Measurements from ENCODE around the gene MRPS35.
A peak's percentile ranks its signal among the peaks of the same experiment; 100 is the strongest.

The MRPS35 gene

DNA sequence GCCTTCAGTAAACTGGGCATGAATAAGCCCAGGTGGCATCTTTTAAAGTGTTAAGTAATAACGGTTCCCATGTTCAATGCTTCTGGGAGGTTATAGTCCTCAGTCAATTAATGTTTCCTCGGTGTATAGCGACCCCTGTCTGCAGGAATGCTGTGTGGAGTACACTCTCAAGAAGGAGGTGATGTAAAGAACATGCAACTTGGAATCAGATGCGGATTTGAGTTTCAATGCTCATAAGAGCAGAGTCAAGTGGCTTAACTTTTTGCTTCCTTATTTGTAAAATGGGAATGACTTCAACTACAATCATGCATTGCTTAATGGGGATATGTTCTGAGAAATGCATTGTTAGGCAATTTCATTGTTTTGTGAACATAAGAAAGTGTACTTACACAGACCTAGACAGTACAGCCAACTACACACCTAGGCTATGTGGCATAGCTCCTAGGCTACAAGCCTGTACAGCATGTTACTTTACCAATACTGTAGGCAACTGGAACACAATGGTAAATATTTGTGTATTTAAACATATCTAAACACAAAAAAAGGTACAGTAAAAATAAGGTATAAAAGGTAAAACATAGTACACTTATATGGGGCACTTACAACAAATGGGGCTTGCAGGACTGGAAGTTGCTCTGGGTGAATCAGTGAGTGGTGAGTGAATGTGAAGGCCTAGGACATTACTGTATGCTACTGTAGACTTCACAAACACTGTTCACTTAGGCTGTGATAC lies 6.7 kb upstream of the MRPS35 start (continued):
- TF ChIP-seq ZNF366 (tag by site-specific recombination; conservative IDR thresholded peaks at IDR 0.05) (0 out of 2 replicates have a peak, but pooled peaks have one; percentile 29), ZBTB20 (tag by site-specific recombination; IDR thresholded peaks at IDR 0.05) (no peak), MEIS1 (CRISPR knock-in tag; IDR thresholded peaks at IDR 0.05; ENCODE audit: borderline replicate concordance) (no peak), ZNF423 (tag by site-specific recombination; IDR thresholded peaks at IDR 0.05) (no peak), ZNF701 (tag by site-specific recombination; IDR thresholded peaks at IDR 0.05) (no peak), ZNF530 (tag by site-specific recombination; IDR thresholded peaks at IDR 0.05; ENCODE audit: low read depth) (no peak), GLIS2 (tag by site-specific recombination; IDR thresholded peaks at IDR 0.05) (no peak), ZNF184 (tag by site-specific recombination; IDR thresholded peaks at IDR 0.05) (0 out of 2 replicates have a peak, but pooled peaks have one; percentile 29), WT1 (tag by site-specific recombination; IDR thresholded peaks at IDR 0.05) (no peak), ZNF214 (tag by site-specific recombination; IDR thresholded peaks at IDR 0.05; ENCODE audit: borderline replicate concordance) (no peak), ZSCAN30 (tag by site-specific recombination; IDR thresholded peaks at IDR 0.05) (peak; percentile 80; the same call in 1 of the 2 replicates), ZNF785 (tag by site-specific recombination; IDR thresholded peaks at IDR 0.05) (peak; percentile 89; the same call in 1 of the 2 replicates), BCL11A (tag by site-specific recombination; IDR thresholded peaks at IDR 0.05; ENCODE audit: low read depth) (no peak), ZNF324 (tag by site-specific recombination; IDR thresholded peaks at IDR 0.05) (peak; percentile 80; the same call in 1 of the 2 replicates), ZEB2 (tag by site-specific recombination; IDR thresholded peaks at IDR 0.05) (peak; percentile 75), ZNF501 (tag by site-specific recombination; IDR thresholded peaks at IDR 0.05) (no peak), ZBTB48 (tag by site-specific recombination; IDR thresholded peaks at IDR 0.05) (no peak), ZBTB17 (tag by site-specific recombination; IDR thresholded peaks at IDR 0.05) (no peak), ZNF610 (tag by site-specific recombination; IDR thresholded peaks at IDR 0.05; ENCODE audit: borderline replicate concordance) (no peak), ZNF138 (tag by site-specific recombination; IDR thresholded peaks at IDR 0.05; ENCODE audit: borderline replicate concordance) (no peak), ZNF660 (tag by site-specific recombination; IDR thresholded peaks at IDR 0.05) (peak; percentile 94), ZXDB (tag by site-specific recombination; IDR thresholded peaks at IDR 0.05) (no peak), ZNF658 (tag by site-specific recombination; IDR thresholded peaks at IDR 0.05) (no peak), KLF10 (tag by site-specific recombination; IDR thresholded peaks at IDR 0.05) (no peak), TCF7L2 (IDR thresholded peaks at IDR 0.05; ENCODE audit: borderline replicate concordance, low read depth, low read length) (no peak)
- TF ChIP-seq, protein P1, sequence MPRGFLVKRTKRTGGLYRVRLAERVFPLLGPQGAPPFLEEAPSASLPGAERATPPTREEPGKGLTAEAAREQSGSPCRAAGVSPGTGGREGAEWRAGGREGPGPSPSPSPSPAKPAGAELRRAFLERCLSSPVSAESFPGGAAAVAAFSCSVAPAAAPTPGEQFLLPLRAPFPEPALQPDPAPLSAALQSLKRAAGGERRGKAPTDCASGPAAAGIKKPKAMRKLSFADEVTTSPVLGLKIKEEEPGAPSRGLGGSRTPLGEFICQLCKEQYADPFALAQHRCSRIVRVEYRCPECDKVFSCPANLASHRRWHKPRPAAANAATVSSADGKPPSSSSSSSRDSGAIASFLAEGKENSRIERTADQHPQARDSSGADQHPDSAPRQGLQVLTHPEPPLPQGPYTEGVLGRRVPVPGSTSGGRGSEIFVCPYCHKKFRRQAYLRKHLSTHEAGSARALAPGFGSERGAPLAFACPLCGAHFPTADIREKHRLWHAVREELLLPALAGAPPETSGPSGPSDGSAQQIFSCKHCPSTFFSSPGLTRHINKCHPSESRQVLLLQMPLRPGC (tag by site-specific recombination; IDR thresholded peaks at IDR 0.05), result no peak
- TF ChIP-seq, protein P2, sequence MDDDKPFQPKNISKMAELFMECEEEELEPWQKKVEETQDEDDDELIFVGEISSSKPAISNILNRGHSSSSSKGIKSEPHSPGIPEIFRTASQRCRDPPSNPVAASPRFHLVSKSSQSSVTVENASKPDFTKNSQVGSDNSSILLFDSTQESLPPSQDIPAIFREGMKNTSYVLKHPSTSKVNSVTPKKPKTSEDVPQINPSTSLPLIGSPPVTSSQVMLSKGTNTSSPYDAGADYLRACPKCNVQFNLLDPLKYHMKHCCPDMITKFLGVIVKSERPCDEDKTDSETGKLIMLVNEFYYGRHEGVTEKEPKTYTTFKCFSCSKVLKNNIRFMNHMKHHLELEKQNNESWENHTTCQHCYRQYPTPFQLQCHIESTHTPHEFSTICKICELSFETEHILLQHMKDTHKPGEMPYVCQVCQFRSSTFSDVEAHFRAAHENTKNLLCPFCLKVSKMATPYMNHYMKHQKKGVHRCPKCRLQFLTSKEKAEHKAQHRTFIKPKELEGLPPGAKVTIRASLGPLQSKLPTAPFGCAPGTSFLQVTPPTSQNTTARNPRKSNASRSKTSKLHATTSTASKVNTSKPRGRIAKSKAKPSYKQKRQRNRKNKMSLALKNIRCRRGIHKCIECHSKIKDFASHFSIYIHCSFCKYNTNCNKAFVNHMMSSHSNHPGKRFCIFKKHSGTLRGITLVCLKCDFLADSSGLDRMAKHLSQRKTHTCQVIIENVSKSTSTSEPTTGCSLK (tag by site-specific recombination; IDR thresholded peaks at IDR 0.05), result no peak
- TF ChIP-seq, protein P3, sequence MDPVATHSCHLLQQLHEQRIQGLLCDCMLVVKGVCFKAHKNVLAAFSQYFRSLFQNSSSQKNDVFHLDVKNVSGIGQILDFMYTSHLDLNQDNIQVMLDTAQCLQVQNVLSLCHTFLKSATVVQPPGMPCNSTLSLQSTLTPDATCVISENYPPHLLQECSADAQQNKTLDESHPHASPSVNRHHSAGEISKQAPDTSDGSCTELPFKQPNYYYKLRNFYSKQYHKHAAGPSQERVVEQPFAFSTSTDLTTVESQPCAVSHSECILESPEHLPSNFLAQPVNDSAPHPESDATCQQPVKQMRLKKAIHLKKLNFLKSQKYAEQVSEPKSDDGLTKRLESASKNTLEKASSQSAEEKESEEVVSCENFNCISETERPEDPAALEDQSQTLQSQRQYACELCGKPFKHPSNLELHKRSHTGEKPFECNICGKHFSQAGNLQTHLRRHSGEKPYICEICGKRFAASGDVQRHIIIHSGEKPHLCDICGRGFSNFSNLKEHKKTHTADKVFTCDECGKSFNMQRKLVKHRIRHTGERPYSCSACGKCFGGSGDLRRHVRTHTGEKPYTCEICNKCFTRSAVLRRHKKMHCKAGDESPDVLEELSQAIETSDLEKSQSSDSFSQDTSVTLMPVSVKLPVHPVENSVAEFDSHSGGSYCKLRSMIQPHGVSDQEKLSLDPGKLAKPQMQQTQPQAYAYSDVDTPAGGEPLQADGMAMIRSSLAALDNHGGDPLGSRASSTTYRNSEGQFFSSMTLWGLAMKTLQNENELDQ (tag by site-specific recombination; IDR thresholded peaks at IDR 0.05; ENCODE audit: low read depth), result no peak
- TF ChIP-seq, protein P4, sequence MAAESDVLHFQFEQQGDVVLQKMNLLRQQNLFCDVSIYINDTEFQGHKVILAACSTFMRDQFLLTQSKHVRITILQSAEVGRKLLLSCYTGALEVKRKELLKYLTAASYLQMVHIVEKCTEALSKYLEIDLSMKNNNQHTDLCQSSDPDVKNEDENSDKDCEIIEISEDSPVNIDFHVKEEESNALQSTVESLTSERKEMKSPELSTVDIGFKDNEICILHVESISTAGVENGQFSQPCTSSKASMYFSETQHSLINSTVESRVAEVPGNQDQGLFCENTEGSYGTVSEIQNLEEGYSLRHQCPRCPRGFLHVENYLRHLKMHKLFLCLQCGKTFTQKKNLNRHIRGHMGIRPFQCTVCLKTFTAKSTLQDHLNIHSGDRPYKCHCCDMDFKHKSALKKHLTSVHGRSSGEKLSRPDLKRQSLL (tag by site-specific recombination; IDR thresholded peaks at IDR 0.05), result no peak; the same call in 1 of the 2 replicates
- TF ChIP-seq, protein P5, sequence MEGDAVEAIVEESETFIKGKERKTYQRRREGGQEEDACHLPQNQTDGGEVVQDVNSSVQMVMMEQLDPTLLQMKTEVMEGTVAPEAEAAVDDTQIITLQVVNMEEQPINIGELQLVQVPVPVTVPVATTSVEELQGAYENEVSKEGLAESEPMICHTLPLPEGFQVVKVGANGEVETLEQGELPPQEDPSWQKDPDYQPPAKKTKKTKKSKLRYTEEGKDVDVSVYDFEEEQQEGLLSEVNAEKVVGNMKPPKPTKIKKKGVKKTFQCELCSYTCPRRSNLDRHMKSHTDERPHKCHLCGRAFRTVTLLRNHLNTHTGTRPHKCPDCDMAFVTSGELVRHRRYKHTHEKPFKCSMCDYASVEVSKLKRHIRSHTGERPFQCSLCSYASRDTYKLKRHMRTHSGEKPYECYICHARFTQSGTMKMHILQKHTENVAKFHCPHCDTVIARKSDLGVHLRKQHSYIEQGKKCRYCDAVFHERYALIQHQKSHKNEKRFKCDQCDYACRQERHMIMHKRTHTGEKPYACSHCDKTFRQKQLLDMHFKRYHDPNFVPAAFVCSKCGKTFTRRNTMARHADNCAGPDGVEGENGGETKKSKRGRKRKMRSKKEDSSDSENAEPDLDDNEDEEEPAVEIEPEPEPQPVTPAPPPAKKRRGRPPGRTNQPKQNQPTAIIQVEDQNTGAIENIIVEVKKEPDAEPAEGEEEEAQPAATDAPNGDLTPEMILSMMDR (tag by site-specific recombination; IDR thresholded peaks at IDR 0.05), result peak; percentile 29; the same call in 1 of the 2 replicates

All from HEK293 (cell line).